Stimulated activated CD4-positive, alpha-beta T cell treated with anti-CD3 and anti-CD28 coated beads, Interleukin-15, amount 100 ng/mL, for 1 hour (primary cell): ENCODE measurements around the gene NXPH4.

ENCODE experiments used
- DNase-seq, 2 donors: peaks; one replicate each; pipeline ENCODE4 v3.0.0-alpha.2; 2020; ENCODE audit warnings: low read depth in 1 of 2, low spot score in 1 of 2

NXPH4 gene

DNA sequence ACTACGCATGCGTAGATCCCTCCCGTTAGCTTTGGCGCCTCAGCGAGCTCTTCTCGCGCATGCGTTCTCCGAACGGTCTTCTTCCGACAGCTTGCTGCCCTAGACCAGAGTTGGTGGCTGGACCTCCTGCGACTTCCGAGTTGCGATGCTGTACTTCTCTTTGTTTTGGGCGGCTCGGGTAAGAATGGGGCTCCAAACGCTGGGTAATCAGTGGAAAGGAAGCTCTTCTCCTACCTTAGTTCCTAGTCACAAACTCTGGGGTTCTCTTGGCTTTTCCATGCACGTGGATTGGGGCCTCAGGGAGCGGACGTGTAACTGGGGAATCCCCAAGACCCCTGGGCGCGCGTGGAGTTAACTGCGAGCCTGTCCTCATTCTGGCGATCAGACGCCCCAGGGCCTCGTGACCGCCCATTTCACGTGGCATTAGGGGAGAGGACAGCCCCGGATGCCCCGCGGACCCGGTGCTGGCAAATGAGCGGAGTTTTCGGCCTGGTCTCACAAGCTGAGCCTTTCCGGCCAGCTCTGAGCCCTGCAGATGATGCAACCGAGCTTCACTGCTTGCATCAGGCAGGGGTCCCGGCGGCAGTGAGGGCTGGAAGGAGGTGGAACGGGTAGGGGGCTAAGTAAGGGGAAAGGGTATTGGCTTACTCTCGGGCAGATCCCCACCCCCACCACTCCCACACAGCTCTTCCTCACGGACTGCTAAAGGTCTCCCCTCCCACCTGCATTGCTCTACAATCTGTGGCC, 13.2 kb downstream of the NXPH4 start, which contains the start of gene SHMT2:
Gene SHMT2, plus strand, starts transcription at position 78 of the 747 bp plus-strand sequence. Its CDS starts 68 bp downstream, at position 146.
- peak; percentile 80 to 84 for DNase-seq

GRCh38 chr12:57230381-57231155, 14.0 kb downstream of the NXPH4 start:
- DNase-seq = no peak

DNA sequence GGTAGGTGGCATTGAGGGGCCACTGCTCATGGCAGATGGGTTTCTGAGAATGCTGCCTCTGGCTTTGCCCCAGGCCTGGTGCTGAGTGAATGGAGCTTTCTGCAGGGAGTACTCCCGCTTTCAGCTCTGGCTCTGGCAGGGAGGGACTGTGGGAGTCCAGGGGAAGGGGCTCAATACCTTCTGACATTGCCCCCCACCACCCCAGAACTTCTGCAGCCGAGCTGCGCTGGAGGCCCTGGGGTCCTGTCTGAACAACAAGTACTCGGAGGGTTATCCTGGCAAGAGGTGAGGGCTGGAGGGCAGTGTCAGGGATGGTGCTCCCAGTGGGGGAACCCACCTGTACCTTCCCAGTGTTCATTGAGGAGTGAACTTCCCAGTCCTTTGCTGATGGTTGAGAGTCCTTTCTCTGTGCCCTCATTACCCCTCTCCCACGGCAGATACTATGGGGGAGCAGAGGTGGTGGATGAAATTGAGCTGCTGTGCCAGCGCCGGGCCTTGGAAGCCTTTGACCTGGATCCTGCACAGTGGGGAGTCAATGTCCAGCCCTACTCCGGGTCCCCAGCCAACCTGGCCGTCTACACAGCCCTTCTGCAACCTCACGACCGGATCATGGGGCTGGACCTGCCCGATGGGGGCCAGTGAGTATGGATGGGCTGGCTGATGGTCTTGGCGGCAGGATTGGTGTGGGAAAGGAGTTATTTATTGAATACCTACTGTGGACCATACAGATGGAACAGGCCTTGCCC, 14.9 kb downstream of the NXPH4 start:
- no peak for DNase-seq

GRCh38 chr12:57232156-57232756, 15.7 kb downstream of the NXPH4 start:
- no peak for DNase-seq

- DNase-seq = no peak
These were observed 17.0 kb downstream of the NXPH4 start for GRCh38 chr12:57233357-57234232.

- no peak for DNase-seq
These were observed 17.6 kb downstream of the NXPH4 start for GRCh38 chr12:57234233-57234570.

DNA sequence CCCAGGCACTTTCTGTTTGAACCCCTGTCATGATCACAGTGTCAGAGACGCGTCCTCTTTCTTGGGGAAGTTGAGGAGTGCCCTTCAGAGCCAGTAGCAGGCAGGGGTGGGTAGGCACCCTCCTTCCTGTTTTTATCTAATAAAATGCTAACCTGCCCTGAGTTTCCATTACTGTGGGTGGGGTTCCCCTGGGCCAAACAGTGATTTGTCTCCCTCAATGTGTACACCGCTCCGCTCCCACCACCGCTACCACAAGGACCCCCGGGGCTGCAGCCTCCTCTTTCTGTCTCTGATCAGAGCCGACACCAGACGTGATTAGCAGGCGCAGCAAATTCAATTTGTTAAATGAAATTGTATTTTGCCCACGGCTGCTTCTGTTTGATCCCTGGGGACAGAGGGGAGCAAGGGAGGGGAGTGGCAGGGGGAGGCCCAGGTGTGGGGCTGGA, 18.0 kb downstream of the NXPH4 start:
- DNase-seq = no peak

GRCh38 chr12:57235017-57235727, 18.6 kb downstream of the NXPH4 start:
- no peak for DNase-seq

GRCh38 chr12:57235728-57236131, 19.1 kb downstream of the NXPH4 start:
- no peak for DNase-seq

DNA sequence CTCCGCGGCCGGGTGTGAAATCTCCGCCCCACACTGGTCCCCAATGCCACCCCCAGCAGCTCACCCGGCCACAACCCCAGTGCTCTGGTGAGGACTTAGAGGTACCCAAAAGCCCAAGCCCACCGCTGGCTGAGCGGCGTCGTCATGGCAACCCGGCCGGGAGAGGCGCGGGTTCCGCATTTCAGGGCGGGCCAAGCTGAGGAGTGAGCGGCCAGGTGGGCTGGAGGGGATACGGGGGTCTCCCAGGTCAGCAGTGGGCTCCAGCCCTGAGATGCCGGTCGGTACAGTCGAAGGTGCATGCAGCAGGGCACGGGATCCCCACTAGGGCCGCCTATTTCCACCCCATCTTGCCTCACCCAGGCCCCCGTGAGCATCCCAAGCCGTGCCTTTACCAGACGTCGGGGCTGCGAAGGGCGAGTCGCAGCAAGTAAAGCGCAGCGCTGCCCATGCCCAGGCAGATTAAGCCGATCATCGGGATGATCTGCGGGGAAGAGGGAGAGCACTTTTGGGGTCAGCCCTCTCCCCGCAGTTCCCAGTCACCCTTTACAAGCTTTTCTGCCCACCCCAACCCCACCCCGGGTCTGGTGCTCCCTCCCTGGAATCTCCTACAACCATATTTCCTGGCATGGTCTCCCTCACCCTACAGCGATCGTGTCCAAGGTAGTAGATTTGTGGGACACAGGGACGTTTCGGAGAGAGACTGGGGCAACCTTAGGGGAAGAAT, 19.8 kb downstream of the NXPH4 start:
- no peak for DNase-seq

GRCh38 chr12:57236925-57237595, 20.5 kb downstream of the NXPH4 start:
- DNase-seq = no peak

DNA sequence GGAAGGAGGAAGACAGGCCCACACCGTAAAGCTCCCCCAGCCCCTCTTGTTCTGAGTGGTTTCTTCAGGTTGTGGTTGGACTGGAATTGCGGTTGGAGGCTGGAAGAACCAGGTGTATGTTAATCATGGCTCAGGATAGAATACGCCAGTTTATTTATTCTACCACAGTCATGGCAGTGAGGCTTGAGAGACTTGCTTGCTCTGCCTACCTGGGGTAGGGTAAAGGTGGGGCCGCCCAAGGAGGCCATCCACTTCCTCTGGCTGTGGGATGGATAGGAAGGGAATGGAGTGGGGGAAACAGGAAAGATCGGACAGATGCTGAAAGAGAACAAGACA, 21.0 kb downstream of the NXPH4 start:
- DNase-seq = no peak

DNA sequence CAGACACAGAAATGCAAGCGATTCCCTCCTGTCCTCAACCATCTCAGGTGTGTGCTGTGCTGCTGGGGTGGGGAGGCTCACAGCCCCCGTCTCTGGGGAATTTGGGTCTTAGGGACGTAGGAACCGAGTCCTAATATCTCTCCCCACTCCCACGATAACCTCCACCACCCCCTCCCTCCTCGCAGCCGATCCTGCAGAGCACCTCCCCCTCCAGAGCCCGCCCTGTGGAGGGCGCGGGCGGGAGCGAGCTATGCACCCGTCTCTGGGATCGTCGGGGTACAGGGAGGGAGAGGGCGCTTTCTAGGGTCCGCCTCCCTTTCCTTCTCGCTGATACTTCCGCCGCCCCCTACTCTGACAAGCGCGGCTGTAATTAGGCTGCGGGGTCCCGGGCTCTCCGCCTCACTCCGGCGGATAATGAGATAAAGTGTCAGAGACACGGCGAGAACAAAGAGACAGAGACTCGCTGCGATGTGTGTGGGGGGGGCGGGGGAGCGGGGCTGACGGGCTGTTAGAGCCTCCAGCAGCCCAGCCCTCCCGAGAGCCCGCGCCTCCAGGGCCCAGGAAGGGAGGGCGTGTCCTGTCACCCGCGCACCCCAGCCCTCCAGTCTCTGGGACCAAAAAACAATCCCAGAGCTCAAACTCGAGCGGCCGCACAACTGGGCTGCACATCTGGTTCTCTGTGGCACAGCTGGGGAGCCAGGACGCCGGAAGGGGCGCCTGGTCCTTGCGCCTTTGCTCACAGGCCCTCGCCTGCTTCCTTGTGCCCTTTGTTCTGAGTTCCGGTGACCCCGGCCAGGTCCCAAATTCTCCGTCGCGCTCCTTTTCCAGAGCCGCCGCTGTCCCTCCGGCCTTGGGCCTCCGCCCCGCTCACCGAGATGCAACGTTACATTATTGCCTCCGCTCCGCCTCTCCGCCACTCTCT, 21.6 kb downstream of the NXPH4 start:
- no peak for DNase-seq

DNA sequence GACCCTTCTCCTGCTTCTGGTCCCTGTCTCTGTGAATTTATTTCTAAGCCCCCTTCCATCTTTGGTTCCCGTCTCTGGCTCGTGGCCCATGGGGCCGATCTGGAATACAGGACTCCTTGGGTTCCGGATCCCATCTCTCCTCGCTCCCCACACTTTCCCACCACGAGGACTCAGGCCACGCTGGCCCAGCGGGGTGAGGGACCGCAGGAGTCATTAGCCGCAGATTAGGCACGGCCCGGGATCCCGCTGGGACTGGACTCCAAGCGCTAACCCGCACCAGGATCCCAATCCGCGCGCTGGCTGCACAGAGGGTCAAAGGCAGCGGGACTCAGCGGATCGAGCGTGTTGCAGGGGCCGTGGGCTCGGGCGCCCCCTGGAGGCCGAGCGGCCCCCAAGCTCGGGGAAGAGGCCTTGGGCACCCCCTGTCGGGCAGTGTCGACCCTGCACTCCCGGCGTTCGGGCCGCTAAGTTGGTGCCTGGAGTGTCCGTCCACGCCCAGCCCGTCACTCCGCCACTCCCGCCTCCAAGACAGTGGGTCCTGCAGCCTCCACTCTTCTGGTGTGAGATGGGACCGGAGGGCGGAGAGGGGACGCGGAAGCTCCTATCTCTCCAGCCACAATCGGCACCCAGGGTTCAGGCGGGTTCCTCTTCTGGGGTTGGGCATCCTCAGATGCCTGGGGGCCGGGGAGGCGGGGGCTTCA, 22.4 kb downstream of the NXPH4 start:
- peak; percentile 77 to 86 for DNase-seq

DNA sequence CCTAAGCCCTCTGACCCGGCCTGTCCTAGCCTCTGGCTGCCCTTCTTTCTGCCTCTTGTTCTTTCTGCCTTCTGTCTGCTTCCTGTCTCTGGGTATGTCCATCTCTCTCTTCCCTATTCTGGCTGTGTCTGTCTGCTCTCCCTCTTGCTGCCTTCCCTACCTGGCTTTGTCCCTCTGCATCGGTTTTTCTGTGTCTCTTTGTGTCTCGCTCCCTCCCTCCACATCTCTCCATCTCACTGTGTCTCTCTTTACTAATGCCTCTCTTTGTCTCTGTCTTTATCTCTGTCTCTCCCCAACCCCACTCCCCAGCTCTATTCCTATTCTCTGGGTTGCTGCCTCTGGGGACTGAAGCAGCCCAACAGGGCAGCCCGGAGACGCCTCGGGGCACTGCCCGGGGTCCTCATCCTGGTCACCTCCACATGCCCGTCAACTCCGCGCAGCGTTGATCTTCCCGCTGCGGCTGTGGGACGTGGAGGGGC, 23.0 kb downstream of the NXPH4 start:
- no peak for DNase-seq

- peak; percentile 38 to 64 for DNase-seq
These were observed 23.7 kb downstream of the NXPH4 start for GRCh38 chr12:57240066-57240921.
